ENCODE results near the gene SDK2.

The SDK2 gene

DNA sequence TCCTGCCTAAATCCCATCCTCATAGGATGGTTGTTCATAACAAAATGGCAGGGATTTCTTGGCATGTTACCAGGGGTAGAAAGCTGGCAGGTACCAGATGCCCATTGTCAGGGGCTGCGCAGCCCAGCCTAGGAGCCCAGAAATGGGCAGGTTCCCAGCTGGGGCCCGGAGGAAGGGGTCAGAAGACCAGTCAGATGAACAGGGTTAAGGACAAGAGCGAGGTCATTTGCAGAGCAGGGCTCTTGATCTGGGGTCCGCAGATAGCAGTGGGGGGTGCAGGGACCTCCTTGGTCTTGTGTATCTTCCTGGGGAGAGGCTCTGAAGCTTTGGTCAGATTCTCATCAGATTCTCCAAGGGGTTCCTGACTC, 280.1 kb downstream of the SDK2 start:
- no peak for TF ChIP-seq POLR2AphosphoS5 (IDR thresholded peaks at IDR 0.05; ENCODE audit: low read depth)
- no peak for TF ChIP-seq GABPA (IDR thresholded peaks at IDR 0.05; ENCODE audit: low read depth)
- no peak for TF ChIP-seq SPI1 (IDR thresholded peaks at IDR 0.05; ENCODE audit: borderline replicate concordance, low read depth)
- TF ChIP-seq, protein P1, sequence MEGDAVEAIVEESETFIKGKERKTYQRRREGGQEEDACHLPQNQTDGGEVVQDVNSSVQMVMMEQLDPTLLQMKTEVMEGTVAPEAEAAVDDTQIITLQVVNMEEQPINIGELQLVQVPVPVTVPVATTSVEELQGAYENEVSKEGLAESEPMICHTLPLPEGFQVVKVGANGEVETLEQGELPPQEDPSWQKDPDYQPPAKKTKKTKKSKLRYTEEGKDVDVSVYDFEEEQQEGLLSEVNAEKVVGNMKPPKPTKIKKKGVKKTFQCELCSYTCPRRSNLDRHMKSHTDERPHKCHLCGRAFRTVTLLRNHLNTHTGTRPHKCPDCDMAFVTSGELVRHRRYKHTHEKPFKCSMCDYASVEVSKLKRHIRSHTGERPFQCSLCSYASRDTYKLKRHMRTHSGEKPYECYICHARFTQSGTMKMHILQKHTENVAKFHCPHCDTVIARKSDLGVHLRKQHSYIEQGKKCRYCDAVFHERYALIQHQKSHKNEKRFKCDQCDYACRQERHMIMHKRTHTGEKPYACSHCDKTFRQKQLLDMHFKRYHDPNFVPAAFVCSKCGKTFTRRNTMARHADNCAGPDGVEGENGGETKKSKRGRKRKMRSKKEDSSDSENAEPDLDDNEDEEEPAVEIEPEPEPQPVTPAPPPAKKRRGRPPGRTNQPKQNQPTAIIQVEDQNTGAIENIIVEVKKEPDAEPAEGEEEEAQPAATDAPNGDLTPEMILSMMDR (IDR thresholded peaks at IDR 0.05; ENCODE audit: insufficient read depth, low read length) = no peak
- TF ChIP-seq, protein P2, sequence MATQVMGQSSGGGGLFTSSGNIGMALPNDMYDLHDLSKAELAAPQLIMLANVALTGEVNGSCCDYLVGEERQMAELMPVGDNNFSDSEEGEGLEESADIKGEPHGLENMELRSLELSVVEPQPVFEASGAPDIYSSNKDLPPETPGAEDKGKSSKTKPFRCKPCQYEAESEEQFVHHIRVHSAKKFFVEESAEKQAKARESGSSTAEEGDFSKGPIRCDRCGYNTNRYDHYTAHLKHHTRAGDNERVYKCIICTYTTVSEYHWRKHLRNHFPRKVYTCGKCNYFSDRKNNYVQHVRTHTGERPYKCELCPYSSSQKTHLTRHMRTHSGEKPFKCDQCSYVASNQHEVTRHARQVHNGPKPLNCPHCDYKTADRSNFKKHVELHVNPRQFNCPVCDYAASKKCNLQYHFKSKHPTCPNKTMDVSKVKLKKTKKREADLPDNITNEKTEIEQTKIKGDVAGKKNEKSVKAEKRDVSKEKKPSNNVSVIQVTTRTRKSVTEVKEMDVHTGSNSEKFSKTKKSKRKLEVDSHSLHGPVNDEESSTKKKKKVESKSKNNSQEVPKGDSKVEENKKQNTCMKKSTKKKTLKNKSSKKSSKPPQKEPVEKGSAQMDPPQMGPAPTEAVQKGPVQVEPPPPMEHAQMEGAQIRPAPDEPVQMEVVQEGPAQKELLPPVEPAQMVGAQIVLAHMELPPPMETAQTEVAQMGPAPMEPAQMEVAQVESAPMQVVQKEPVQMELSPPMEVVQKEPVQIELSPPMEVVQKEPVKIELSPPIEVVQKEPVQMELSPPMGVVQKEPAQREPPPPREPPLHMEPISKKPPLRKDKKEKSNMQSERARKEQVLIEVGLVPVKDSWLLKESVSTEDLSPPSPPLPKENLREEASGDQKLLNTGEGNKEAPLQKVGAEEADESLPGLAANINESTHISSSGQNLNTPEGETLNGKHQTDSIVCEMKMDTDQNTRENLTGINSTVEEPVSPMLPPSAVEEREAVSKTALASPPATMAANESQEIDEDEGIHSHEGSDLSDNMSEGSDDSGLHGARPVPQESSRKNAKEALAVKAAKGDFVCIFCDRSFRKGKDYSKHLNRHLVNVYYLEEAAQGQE (IDR thresholded peaks at IDR 0.05; ENCODE audit: insufficient replicate concordance, low read depth) = no peak
- DNase-seq (ENCODE audit: low read depth in 1 of 2, low spot score in 1 of 2) = no peak
- Histone ChIP-seq H3K27me3 (ENCODE audit: insufficient read depth, poor library complexity, severe bottlenecking) (no peaks in the 10 kb centered on the region), H3K4me3 (replicated peaks; ENCODE audit: insufficient read depth, low read length) (no peak overlapping the region), H3K27ac (replicated peaks) (no peak overlapping the region)

DNA sequence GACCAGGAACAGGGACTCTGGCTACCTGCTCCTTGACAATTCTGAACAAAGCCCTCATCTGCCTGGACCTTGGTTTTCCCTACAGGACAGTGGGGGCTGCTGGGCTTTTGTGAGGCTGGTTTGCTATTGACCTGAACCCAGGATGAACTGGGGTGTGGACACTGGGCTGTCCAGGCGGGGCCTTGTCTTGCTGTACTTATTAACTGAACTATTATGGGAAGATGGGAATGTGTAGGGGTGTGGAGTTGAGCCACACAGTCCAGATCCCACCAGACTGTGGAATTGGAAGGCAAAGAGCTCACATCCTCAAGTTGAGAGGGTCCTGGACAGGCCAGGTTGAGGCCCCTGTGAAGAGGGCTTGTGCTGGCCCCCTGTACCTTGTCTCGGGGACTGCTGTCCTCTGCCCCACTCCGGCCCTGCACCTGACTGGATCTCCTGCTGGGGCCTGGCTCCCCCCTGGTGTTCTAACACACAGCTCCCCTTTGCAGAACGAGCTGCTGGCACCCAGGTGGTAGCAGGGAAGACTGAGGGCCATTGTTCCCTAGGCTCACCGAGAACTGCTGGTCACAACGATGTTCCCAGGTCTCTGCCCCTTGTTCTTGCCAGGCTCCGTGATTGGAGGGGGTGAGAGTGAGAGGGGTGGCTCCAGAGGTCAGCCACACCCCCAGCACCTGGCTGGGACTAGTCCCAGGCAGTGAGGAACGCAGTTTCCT, 280.6 kb downstream of the SDK2 start:
- Histone ChIP-seq H3K4me3 (replicated peaks; ENCODE audit: insufficient read depth, low read length) (no peak overlapping the region), H3K27ac (replicated peaks) (no peak overlapping the region), H3K27me3 (ENCODE audit: insufficient read depth, poor library complexity, severe bottlenecking) (no peaks in the 10 kb centered on the region)
- DNase-seq (ENCODE audit: low read depth in 1 of 2, low spot score in 1 of 2) = no peak
- TF ChIP-seq, protein P1 (IDR thresholded peaks at IDR 0.05; ENCODE audit: insufficient read depth, low read length) = no peak
- TF ChIP-seq GABPA (IDR thresholded peaks at IDR 0.05; ENCODE audit: low read depth) (no peak), POLR2AphosphoS5 (IDR thresholded peaks at IDR 0.05; ENCODE audit: low read depth) (no peak), SPI1 (IDR thresholded peaks at IDR 0.05; ENCODE audit: borderline replicate concordance, low read depth) (no peak)
- TF ChIP-seq, protein P2 (IDR thresholded peaks at IDR 0.05; ENCODE audit: insufficient replicate concordance, low read depth) = no peak

DNA sequence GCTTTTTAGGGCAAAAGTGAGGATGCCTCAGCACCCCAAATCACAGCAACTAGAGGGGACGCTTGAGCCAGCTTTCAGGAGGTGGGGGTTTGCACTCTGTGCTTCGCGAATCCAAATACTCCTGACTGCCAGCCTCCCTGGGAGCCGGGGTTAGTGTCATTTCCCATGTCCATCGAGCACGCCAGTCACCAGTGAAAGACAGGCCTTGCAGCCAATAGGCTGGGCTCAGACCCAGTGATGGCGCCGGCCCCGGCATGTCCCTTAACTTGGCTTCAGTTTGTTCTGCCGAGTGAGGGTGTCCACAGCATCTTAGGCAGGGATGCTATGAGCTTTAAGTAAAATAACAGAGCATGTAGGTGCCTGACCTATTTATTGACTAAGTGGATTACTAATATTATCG, 281.5 kb downstream of the SDK2 start:
- DNase-seq (ENCODE audit: low read depth in 1 of 2, low spot score in 1 of 2) = no peak
- H3K27me3 ChIP-seq (ENCODE audit: insufficient read depth, poor library complexity, severe bottlenecking) = no peaks in the 10 kb centered on the region
- TF ChIP-seq GABPA (IDR thresholded peaks at IDR 0.05; ENCODE audit: low read depth) (no peak), POLR2AphosphoS5 (IDR thresholded peaks at IDR 0.05; ENCODE audit: low read depth) (no peak)
- TF ChIP-seq, protein P2 (IDR thresholded peaks at IDR 0.05; ENCODE audit: insufficient replicate concordance, low read depth) = no peak
- TF ChIP-seq, protein P1 (IDR thresholded peaks at IDR 0.05; ENCODE audit: insufficient read depth, low read length) = no peak
- no peak overlapping the region for H3K27ac ChIP-seq (replicated peaks)
- H3K4me3 ChIP-seq (replicated peaks; ENCODE audit: insufficient read depth, low read length) = no peak overlapping the region
